Measurements from ENCODE around the gene PGBD2. TPM values are rescaled to one million over a fixed set of nuclear protein-coding genes. Genes with fewer than 3 reads are reported as not detected.
A peak's percentile ranks its signal among the peaks of the same experiment; 100 is the strongest.

PGBD2 gene
- total RNA-seq, 1 donor from 2014 or later = 11.5 TPM

DNA sequence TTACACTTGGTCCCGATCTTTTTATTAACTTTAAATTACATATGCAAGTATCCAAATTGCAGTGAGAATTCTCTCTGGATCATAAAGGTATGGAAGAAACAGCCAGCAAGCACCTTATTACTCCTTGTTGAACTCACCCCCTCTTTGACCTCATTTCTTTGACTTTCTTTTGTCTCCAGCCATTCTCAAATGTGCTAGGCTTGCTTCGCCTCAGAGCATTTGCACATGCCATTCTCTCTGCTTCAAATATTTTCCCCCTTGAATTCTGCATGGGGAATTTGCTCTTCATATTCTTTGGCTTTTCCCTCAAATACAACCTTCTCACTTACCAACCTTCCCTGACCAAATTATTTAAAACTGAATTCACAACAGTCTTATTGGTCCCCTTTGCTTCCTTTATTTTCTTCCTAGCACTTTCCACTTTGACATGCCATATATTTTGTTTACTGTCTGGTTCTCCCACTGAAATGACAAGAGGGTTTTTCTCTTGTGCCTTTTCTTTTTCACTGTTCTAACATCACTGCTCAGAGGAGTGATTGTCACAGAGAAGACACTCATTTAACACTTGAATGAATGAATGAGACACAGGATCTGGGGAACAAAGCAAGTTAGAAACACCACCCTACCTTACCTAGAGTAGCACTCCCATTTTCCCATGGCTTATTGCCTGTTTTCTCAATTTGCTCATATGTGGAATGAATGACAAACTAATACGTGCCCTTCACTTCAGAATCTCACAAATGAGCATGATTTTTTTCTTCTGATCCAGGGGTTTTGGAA lies 1.4 kb upstream of the PGBD2 start:
- H3K9me3 Mint-ChIP-seq (ENCODE audit: unreplicated experiment) = peaks cover 9% of the 10 kb centered on the region
- peaks cover 22% of the 10 kb centered on the region for H3K4me1 Mint-ChIP-seq (ENCODE audit: low read depth, unreplicated experiment)
- no peak for TF ChIP-seq CTCF (IDR thresholded peaks at IDR 0.05; ENCODE audit: partially characterized antibody, unreplicated experiment)
- peak overlapping the region; percentile 76 for H3K27ac Mint-ChIP-seq (ENCODE audit: unreplicated experiment)
- H3K36me3 Mint-ChIP-seq (ENCODE audit: unreplicated experiment) = peaks cover 8% of the 10 kb centered on the region
- H3K27me3 Mint-ChIP-seq (ENCODE audit: unreplicated experiment) = peaks cover 4% of the 10 kb centered on the region
- H3K4me3 Mint-ChIP-seq (ENCODE audit: unreplicated experiment) = no peak overlapping the region
- DNase-seq = no peak

GRCh38 chr1:248905662-248906008 lies 400 bp upstream of the PGBD2 start:
- H3K9me3 Mint-ChIP-seq (ENCODE audit: unreplicated experiment) = peaks cover 9% of the 10 kb centered on the region
- H3K27ac Mint-ChIP-seq (ENCODE audit: unreplicated experiment) = peak overlapping the region; percentile 81
- peaks cover 4% of the 10 kb centered on the region for H3K27me3 Mint-ChIP-seq (ENCODE audit: unreplicated experiment)
- H3K36me3 Mint-ChIP-seq (ENCODE audit: unreplicated experiment) = peaks cover 8% of the 10 kb centered on the region
- H3K4me1 Mint-ChIP-seq (ENCODE audit: low read depth, unreplicated experiment) = peaks cover 27% of the 10 kb centered on the region
- TF ChIP-seq CTCF (IDR thresholded peaks at IDR 0.05; ENCODE audit: partially characterized antibody, unreplicated experiment) = no peak
- no peak for DNase-seq
- H3K4me3 Mint-ChIP-seq (ENCODE audit: unreplicated experiment) = peak overlapping the region; percentile 97

DNA sequence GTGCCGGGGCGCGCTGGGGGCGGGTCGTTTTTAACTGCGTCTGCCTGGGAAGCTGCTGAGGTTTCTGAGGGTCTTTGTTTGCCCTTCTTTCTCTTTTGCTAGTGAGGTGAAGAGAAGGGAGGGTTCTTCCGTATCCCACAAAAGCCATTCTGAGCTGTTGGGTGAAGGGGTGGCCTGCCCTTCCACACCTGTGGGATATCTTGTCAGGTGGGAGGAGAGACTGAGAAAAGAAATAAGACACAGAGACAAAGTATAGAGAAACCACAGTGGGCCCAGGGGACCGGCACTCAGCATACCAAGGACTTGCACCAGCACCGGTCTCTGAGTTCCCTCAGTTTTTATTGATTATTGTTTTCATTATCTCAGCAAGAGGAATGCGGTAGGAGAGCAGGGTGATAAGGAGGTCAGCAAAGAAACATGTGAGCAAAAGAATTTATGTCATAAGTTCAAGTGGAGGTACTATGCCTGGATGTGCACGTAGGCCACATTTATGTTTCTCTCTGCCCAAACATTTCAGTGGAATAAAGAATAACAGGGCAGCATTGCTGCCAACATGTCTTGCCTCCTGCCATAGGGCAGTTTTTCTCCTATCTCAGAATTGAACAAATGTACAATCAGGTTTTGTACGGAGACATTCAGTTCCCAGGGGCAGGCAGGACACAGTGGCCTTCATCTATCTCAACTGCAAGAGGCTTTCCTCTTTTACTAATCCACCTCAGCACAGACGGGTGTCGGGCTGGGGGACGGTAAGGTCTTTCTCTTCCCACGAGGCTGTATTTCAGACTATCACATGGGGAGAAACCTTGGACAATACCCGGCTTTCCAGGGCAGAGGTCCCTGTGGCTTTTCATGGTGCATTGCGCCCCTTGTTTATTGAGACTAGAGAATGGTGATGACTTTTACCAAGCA lies 972 bp downstream of the PGBD2 start:
- TF ChIP-seq CTCF (IDR thresholded peaks at IDR 0.05; ENCODE audit: partially characterized antibody, unreplicated experiment) = no peak
- Mint-ChIP-seq H3K27ac (ENCODE audit: unreplicated experiment) (peak overlapping the region; percentile 100), H3K36me3 (ENCODE audit: unreplicated experiment) (peaks cover 8% of the 10 kb centered on the region), H3K9me3 (ENCODE audit: unreplicated experiment) (peaks cover 9% of the 10 kb centered on the region), H3K27me3 (ENCODE audit: unreplicated experiment) (peaks cover 4% of the 10 kb centered on the region), H3K4me3 (ENCODE audit: unreplicated experiment) (peak overlapping the region; percentile 99), H3K4me1 (ENCODE audit: low read depth, unreplicated experiment) (peaks cover 30% of the 10 kb centered on the region)
- DNase-seq = no peak

GRCh38 chr1:248910761-248911160 lies 4.7 kb downstream of the PGBD2 start:
- Mint-ChIP-seq H3K4me3 (ENCODE audit: unreplicated experiment) (no peak overlapping the region), H3K9me3 (ENCODE audit: unreplicated experiment) (peaks cover 5% of the 10 kb centered on the region), H3K27ac (ENCODE audit: unreplicated experiment) (peak overlapping the region; percentile 85), H3K27me3 (ENCODE audit: unreplicated experiment) (peaks cover 4% of the 10 kb centered on the region), H3K36me3 (ENCODE audit: unreplicated experiment) (peaks cover 20% of the 10 kb centered on the region), H3K4me1 (ENCODE audit: low read depth, unreplicated experiment) (peaks cover 46% of the 10 kb centered on the region)
- TF ChIP-seq CTCF (IDR thresholded peaks at IDR 0.05; ENCODE audit: partially characterized antibody, unreplicated experiment) = no peak
- DNase-seq = no peak

Data from glutamatergic neuron (in vitro differentiated cells).